H9 (cell line): ENCODE results near the gene CXCR4. TPM values are rescaled to one million over a fixed set of nuclear protein-coding genes. Genes with fewer than 3 reads are reported as not detected.

Source experiments
- DNase-seq: peaks from one replicate; pipeline ENCODE4 v3.0.0-alpha.2; 2017
- H2AFZ ChIP-seq: one replicate; pipeline ENCODE4 v1.6.1; 2013; ENCODE audit warnings: mild to moderate bottlenecking, low read length, control low read depth, moderate library complexity
- H2AK5ac ChIP-seq: 2 replicates; pipeline ENCODE4 v1.6.1; 2013; ENCODE audit warnings: low read length, control low read depth, mixed read lengths; ENCODE audit not compliant: insufficient read length
- H2BK120ac ChIP-seq: one replicate; pipeline ENCODE4 v1.6.1; 2013; ENCODE audit warnings: low read depth, mild to moderate bottlenecking, low read length, control low read depth, inconsistent platforms; ENCODE audit not compliant: poor library complexity, severe bottlenecking
- H2BK12ac ChIP-seq: 2 replicates; pipeline ENCODE4 v1.6.1; 2013; ENCODE audit warnings: low read length, control low read depth, mixed read lengths, low read depth; ENCODE audit not compliant: insufficient read length
- H2BK15ac ChIP-seq: 2 replicates; pipeline ENCODE4 v1.6.1; 2013; ENCODE audit warnings: low read depth, low read length, control low read depth
- H2BK20ac ChIP-seq: one replicate; pipeline ENCODE4 v1.6.1; 2013; ENCODE audit warnings: low read depth, mild to moderate bottlenecking, low read length, control low read depth, inconsistent platforms; ENCODE audit not compliant: poor library complexity, severe bottlenecking
- H2BK5ac ChIP-seq: 2 replicates; pipeline ENCODE4 v1.6.1; 2013; ENCODE audit warnings: low read length, control low read depth, mixed read lengths; ENCODE audit not compliant: insufficient read length
- H3K14ac ChIP-seq: 2 replicates; pipeline ENCODE4 v1.6.1; 2013; ENCODE audit warnings: low read length, control low read depth; ENCODE audit not compliant: insufficient read depth
- H3K18ac ChIP-seq: 2 replicates; pipeline ENCODE4 v1.6.1; 2013; ENCODE audit warnings: low read depth, mild to moderate bottlenecking, mixed read lengths, low read length, control low read depth; ENCODE audit not compliant: insufficient read length
- H3K23ac ChIP-seq: 2 replicates; pipeline ENCODE4 v1.6.1; 2013; ENCODE audit warnings: low read length, control low read depth, mixed read lengths, low read depth; ENCODE audit not compliant: insufficient read length
- H3K23me2 ChIP-seq: 2 replicates; pipeline ENCODE4 v1.6.1; 2013; ENCODE audit warnings: low read depth, mild to moderate bottlenecking, mixed read lengths, low read length, control low read depth; ENCODE audit not compliant: insufficient read length, poor library complexity, severe bottlenecking
- H3K27ac ChIP-seq: 2 replicates; pipeline ENCODE4 v1.5.1; 2013; ENCODE audit warnings: low read length, control low read depth, mixed read lengths, low read depth; ENCODE audit not compliant: insufficient read length
- H3K27me3 ChIP-seq: 2 replicates; pipeline ENCODE4 v1.6.1; 2013; ENCODE audit warnings: low read length, control low read depth, inconsistent platforms; ENCODE audit not compliant: insufficient read depth
- H3K4ac ChIP-seq: 2 replicates; pipeline ENCODE4 v1.6.1; 2013; ENCODE audit warnings: low read depth, mild to moderate bottlenecking, control low read depth, inconsistent platforms, low read length, moderate library complexity
- H3K4me1 ChIP-seq: 2 replicates; pipeline ENCODE4 v1.6.1; 2013; ENCODE audit warnings: low read length, control low read depth, inconsistent platforms; ENCODE audit not compliant: insufficient read depth
- H3K4me2 ChIP-seq: 2 replicates; pipeline ENCODE4 v1.6.1; 2013; ENCODE audit warnings: low read length, control low read depth, mixed read lengths; ENCODE audit not compliant: insufficient read length, insufficient read depth
- H3K56ac ChIP-seq: 2 replicates; pipeline ENCODE4 v1.6.1; 2013; ENCODE audit warnings: low read depth, mild to moderate bottlenecking, mixed read lengths, low read length, control low read depth; ENCODE audit not compliant: insufficient read length
- H3K79me1 ChIP-seq: 2 replicates; pipeline ENCODE4 v1.6.1; 2013; ENCODE audit warnings: low read depth, mild to moderate bottlenecking, moderate library complexity, low read length, control low read depth, inconsistent platforms; ENCODE audit not compliant: insufficient read depth, poor library complexity, severe bottlenecking
- H3K79me2 ChIP-seq: 2 replicates; pipeline ENCODE4 v1.6.1; 2013; ENCODE audit warnings: low read length, control low read depth, inconsistent platforms; ENCODE audit not compliant: insufficient read depth
- H3K9ac ChIP-seq: 2 replicates; pipeline ENCODE4 v1.6.1; 2013; ENCODE audit warnings: low read length, control low read depth, mixed read lengths; ENCODE audit not compliant: insufficient read length; ENCODE audit errors: extremely low read depth
- H3K9me3 ChIP-seq: one replicate; pipeline ENCODE4 v1.6.1; 2013; ENCODE audit warnings: low read depth, low read length, inconsistent platforms; ENCODE audit not compliant: control insufficient read depth
- H3T11ph ChIP-seq: one replicate; pipeline ENCODE4 v1.6.1; 2013; ENCODE audit warnings: mild to moderate bottlenecking, low read length, control low read depth, inconsistent platforms
- H4K20me1 ChIP-seq: one replicate; pipeline ENCODE4 v1.6.1; 2013; ENCODE audit not compliant: control insufficient read depth, insufficient read length, insufficient read depth
- H4K5ac ChIP-seq: 2 replicates; pipeline ENCODE4 v1.6.1; 2013; ENCODE audit warnings: low read depth, mild to moderate bottlenecking, mixed read lengths, low read length, control low read depth; ENCODE audit not compliant: insufficient read length
- H4K8ac ChIP-seq: replicated peaks from 2 replicates; pipeline ENCODE4 v1.6.1; 2013; ENCODE audit warnings: low read length, control low read depth, mixed read lengths, low read depth; ENCODE audit not compliant: insufficient read length
- H4K91ac ChIP-seq: 2 replicates; pipeline ENCODE4 v1.6.1; 2013; ENCODE audit warnings: low read depth, mild to moderate bottlenecking, moderate library complexity, mixed read lengths, low read length, control low read depth; ENCODE audit not compliant: insufficient read length
- H3K27ac Mint-ChIP-seq, 3 experiments: 2 replicates in 2 of 3; 3 replicates in 1 of 3; pipeline ENCODE4 v1.8.0; 2020 to 2021; ENCODE audit warnings: mixed read lengths in 3 of 3, mild to moderate bottlenecking in 1 of 3, moderate library complexity in 1 of 3
- H3K27me3 Mint-ChIP-seq: 2 replicates; pipeline ENCODE4 v1.8.0; 2021; ENCODE audit warnings: low read depth, mild to moderate bottlenecking, moderate library complexity, mixed read lengths
- H3K36me3 Mint-ChIP-seq, 3 experiments: 2 replicates in 2 of 3; 3 replicates in 1 of 3; pipeline ENCODE4 v1.8.0; 2020 to 2021; ENCODE audit warnings: low read depth in 3 of 3, mixed read lengths in 3 of 3; ENCODE audit not compliant: insufficient read depth in 1 of 3
- H3K4me1 Mint-ChIP-seq, 2 experiments: 2 replicates each; pipeline ENCODE4 v1.8.0; 2020; ENCODE audit warnings: mixed read lengths in 2 of 2
- H3K4me3 Mint-ChIP-seq, 2 experiments: 2 replicates in 1 of 2; 3 replicates in 1 of 2; pipeline ENCODE4 v1.8.0; 2020 to 2021; ENCODE audit warnings: mild to moderate bottlenecking in 2 of 2, mixed read lengths in 2 of 2, moderate library complexity in 1 of 2
- H3K9me3 Mint-ChIP-seq, 2 experiments: 2 replicates in 1 of 2; 3 replicates in 1 of 2; pipeline ENCODE4 v1.8.0; 2020; ENCODE audit warnings: mild to moderate bottlenecking in 2 of 2, mixed read lengths in 2 of 2, moderate library complexity in 1 of 2
- WGBS: extraction: QIAGEN DNeasy Blood & Tissue Kit; methylation state at CpG from one replicate; pipeline ENCODE4 v1.1.7; 2013; ENCODE audit warnings: missing lambda C conversion rate, low lambda C conversion rate, mixed read lengths; ENCODE audit not compliant: insufficient read length; ENCODE audit errors: extremely low coverage; 5-methylcytosine and 5-hydroxymethylcytosine counted together
- total RNA-seq: library from RNA; stranded (reverse); gene quantifications from 2 replicates; pipeline ENCODE4 v1.2.1, GENCODE V29; 2021
- TF ChIP-seq, protein P1 (sequence below): fragments of 200-600 bp; sonication (generic); conservative IDR thresholded peaks from 3 replicates; pipeline ENCODE4 v1.8.0; 2021; ENCODE audit warnings: antibody characterized with exemption, mild to moderate bottlenecking

The CXCR4 gene
- total RNA-seq, 1 experiment from 2014 or later = 1.0 TPM

DNA sequence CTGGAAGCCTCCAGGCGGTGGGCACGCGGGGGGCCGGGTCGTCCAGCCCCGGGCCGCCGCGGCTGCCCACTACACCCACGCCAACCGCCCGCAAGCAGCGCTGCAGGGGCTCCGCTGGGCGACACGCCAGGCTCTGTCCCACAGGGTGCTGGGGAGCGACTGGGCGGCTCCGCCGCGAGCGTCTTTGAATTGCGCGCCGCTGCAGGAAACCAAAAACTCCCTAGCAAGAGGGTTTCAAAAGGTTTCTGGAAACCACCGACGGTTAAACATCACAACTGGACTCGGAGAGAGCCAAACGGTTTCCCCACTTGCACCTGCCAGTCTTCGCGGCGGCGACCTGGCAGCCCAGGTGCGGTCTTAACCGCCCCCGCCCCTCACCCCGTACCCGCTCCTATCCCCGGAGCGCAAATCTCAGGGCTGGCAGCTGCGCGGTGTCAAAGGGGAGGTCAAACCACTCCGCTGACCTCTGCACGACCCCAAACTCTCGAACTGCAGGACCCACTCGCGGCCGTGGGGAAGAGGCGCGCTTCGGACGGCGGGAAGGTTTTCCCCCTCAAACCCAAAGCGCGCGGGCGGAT is 1.0 kb downstream of the CXCR4 start:
- peak; percentile 34 for DNase-seq
- Mint-ChIP-seq H3K4me3 (peak overlapping the region; percentile 78 to 92), H3K27ac (no peak overlapping the region), H3K36me3 (peaks cover 2 to 5% (median 3%) of the 10 kb centered on the region in 3 experiments; a peak in 2 of 7 replicates), H3K9me3 (no peaks in the 10 kb centered on the region; a peak in 1 of 5 replicates), H3K4me1 (peaks cover 34 to 35% of the 10 kb centered on the region in 2 experiments), H3K27me3 (peaks cover 76% of the 10 kb centered on the region)
- H3K4ac ChIP-seq = no peak overlapping the region
- WGBS = no CpG with 5 or more reads among the region's 57 CpGs
- no peaks in the 10 kb centered on the region for H3K9me3 ChIP-seq
- peaks cover 31% of the 10 kb centered on the region for H3K23me2 ChIP-seq
- no peaks in the 10 kb centered on the region for H3K79me1 ChIP-seq
- no peak overlapping the region for H4K5ac ChIP-seq
- no peak overlapping the region for H2BK20ac ChIP-seq
- H3K27ac ChIP-seq = no peak overlapping the region
- no peak overlapping the region for H3K23ac ChIP-seq
- no peak overlapping the region for H2BK120ac ChIP-seq
- no peak overlapping the region for H4K91ac ChIP-seq
- H3T11ph ChIP-seq = no peak overlapping the region
- no peak overlapping the region for H3K14ac ChIP-seq
- H2AK5ac ChIP-seq = no peak overlapping the region
- peaks cover 19% of the 10 kb centered on the region for H3K27me3 ChIP-seq
- H4K8ac ChIP-seq = no peak overlapping the region
- H3K18ac ChIP-seq = no peak overlapping the region
- peak overlapping the region; percentile 69 for H3K4me2 ChIP-seq
- no peak overlapping the region for H2AFZ ChIP-seq
- H3K56ac ChIP-seq = no peak overlapping the region
- no peak overlapping the region for H3K9ac ChIP-seq
- H2BK5ac ChIP-seq = no peak overlapping the region
- H3K79me2 ChIP-seq = no peaks in the 10 kb centered on the region
- no peak overlapping the region for H2BK15ac ChIP-seq
- no peaks in the 10 kb centered on the region for H4K20me1 ChIP-seq
- H2BK12ac ChIP-seq = no peak overlapping the region
- TF ChIP-seq, protein P1, sequence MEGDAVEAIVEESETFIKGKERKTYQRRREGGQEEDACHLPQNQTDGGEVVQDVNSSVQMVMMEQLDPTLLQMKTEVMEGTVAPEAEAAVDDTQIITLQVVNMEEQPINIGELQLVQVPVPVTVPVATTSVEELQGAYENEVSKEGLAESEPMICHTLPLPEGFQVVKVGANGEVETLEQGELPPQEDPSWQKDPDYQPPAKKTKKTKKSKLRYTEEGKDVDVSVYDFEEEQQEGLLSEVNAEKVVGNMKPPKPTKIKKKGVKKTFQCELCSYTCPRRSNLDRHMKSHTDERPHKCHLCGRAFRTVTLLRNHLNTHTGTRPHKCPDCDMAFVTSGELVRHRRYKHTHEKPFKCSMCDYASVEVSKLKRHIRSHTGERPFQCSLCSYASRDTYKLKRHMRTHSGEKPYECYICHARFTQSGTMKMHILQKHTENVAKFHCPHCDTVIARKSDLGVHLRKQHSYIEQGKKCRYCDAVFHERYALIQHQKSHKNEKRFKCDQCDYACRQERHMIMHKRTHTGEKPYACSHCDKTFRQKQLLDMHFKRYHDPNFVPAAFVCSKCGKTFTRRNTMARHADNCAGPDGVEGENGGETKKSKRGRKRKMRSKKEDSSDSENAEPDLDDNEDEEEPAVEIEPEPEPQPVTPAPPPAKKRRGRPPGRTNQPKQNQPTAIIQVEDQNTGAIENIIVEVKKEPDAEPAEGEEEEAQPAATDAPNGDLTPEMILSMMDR = no peak
- H3K4me1 ChIP-seq = no peaks in the 10 kb centered on the region; the same call in 1 of the 2 replicates
